H1 (cell line): ENCODE results near the gene NT5M. TPM values are rescaled to one million over a fixed set of nuclear protein-coding genes. Genes with fewer than 3 reads are reported as not detected.

Source experiments
- CTCF ChIA-PET: fragments of 300-600 bp; sonication (Branson Sonifier 250); formaldehyde crosslinking; loops from one replicate; lab custom pipeline; 2021; ENCODE audit not compliant: partially characterized antibody; lab: Charles Lee
- POLR2A ChIA-PET: fragments of 300-600 bp; sonication (Branson Sonifier 250); formaldehyde crosslinking; loops from one replicate; lab custom pipeline; 2021; ENCODE audit warnings: inconsistent platforms; ENCODE audit not compliant: partially characterized antibody; lab: Charles Lee
- DNase-seq, 2 experiments: peaks; one replicate each; pipeline versions ENCODE4 v3.0.0 to v3.0.0-alpha.2; 2010 to 2022; ENCODE audit warnings: low spot score in 2 of 2, low read depth in 1 of 2, mixed read lengths in 1 of 2
- FAIRE-seq: peaks from 2 replicates; lab custom pipeline; 2011; peaks lifted over from hg19 to GRCh38; lab: Jason Lieb, UNC
- H2AFZ ChIP-seq: 2 replicates; pipeline ENCODE4 v1.8.1; 2012; ENCODE audit warnings: low read length, inconsistent platforms
- H2AK5ac ChIP-seq: 2 replicates; pipeline ENCODE4 v1.6.1; 2013; ENCODE audit warnings: low read depth, low read length
- H2BK120ac ChIP-seq: replicated peaks from 2 replicates; pipeline ENCODE3; 2013; ENCODE audit warnings: low read depth, low read length, inconsistent platforms
- H2BK12ac ChIP-seq: 2 replicates; pipeline ENCODE4 v1.6.1; 2013; ENCODE audit warnings: low read depth, low read length
- H2BK15ac ChIP-seq: 2 replicates; pipeline ENCODE4 v1.6.1; 2013; ENCODE audit warnings: low read length
- H2BK20ac ChIP-seq: 2 replicates; pipeline ENCODE4 v1.6.1; 2013; ENCODE audit warnings: low read length
- H2BK5ac ChIP-seq: 2 replicates; pipeline ENCODE4 v1.6.1; 2013; ENCODE audit warnings: low read depth, low read length
- H3K14ac ChIP-seq: 2 replicates; pipeline ENCODE4 v1.6.1; 2013; ENCODE audit warnings: inconsistent platforms; ENCODE audit not compliant: insufficient read length
- H3K18ac ChIP-seq: 2 replicates; pipeline ENCODE4 v1.6.1; 2013; ENCODE audit warnings: low read length; ENCODE audit errors: extremely low read depth
- H3K23ac ChIP-seq: 2 replicates; pipeline ENCODE4 v1.6.1; 2013; ENCODE audit warnings: inconsistent platforms; ENCODE audit not compliant: insufficient read length
- H3K23me2 ChIP-seq: 2 replicates; pipeline ENCODE4 v1.6.1; 2013; ENCODE audit warnings: low read depth, low read length
- H3K27ac ChIP-seq: 2 replicates; pipeline ENCODE4 v1.6.1; 2011; ENCODE audit warnings: low read depth, low read length, inconsistent platforms
- H3K27me3 ChIP-seq, 4 experiments: replicated peaks in 1 of 4; 1 replicate in 1 of 4; 2 replicates in 3 of 4; pipeline versions ENCODE4 v1.6.1 to v1.8.1; 2011 to 2013; ENCODE audit warnings: low read length in 3 of 4, mild to moderate bottlenecking in 3 of 4, inconsistent platforms in 2 of 4, mixed read lengths in 2 of 4, moderate library complexity in 1 of 4; ENCODE audit not compliant: control insufficient read depth in 3 of 4, insufficient read depth in 3 of 4; ENCODE audit errors: extremely low read depth in 1 of 4
- H3K36me3 ChIP-seq, 4 experiments: 2 replicates each; pipeline versions ENCODE4 v1.6.1 to v1.8.1; 2011 to 2013; ENCODE audit warnings: mild to moderate bottlenecking in 4 of 4, low read length in 3 of 4, moderate library complexity in 2 of 4, control low read depth in 1 of 4, inconsistent platforms in 1 of 4; ENCODE audit not compliant: insufficient read depth in 4 of 4, control insufficient read depth in 2 of 4
- H3K4ac ChIP-seq: replicated peaks from 2 replicates; pipeline ENCODE3; 2013; ENCODE audit warnings: low read length, low read depth, mixed read lengths, inconsistent platforms; ENCODE audit not compliant: insufficient read length
- H3K4me1 ChIP-seq, 4 experiments: replicated peaks in 1 of 4; 1 replicate in 1 of 4; 2 replicates in 3 of 4; pipeline versions ENCODE4 v1.6.1 to v1.8.1; 2011 to 2013; ENCODE audit warnings: low read length in 3 of 4, inconsistent platforms in 2 of 4, mixed read lengths in 1 of 4; ENCODE audit not compliant: insufficient read depth in 4 of 4, control insufficient read depth in 3 of 4
- H3K4me2 ChIP-seq, 2 experiments: 2 replicates each; pipeline versions ENCODE4 v1.6.1 to v1.8.1; 2011 to 2013; ENCODE audit warnings: low read depth in 2 of 2, low read length in 2 of 2, control low read depth in 1 of 2, inconsistent platforms in 1 of 2, mild to moderate bottlenecking in 1 of 2; ENCODE audit not compliant: insufficient read depth in 1 of 2
- H3K4me3 ChIP-seq, 4 experiments: fragments of 200-600, 300-600 bp in 1 of 4; sonication (generic), shearing (Covaris generic), sonication (Bioruptor Twin) in 1 of 4; 2 replicates each; pipeline versions ENCODE4 v1.5.1 to v1.8.1; 2011 to 2016; ENCODE audit warnings: low read length in 4 of 4, low read depth in 3 of 4, control low read depth in 2 of 4, inconsistent platforms in 2 of 4, mild to moderate bottlenecking in 2 of 4, mixed read lengths in 1 of 4, moderate library complexity in 1 of 4; ENCODE audit not compliant: insufficient read depth in 2 of 4; ENCODE audit errors: extremely low read depth in 1 of 4
- H3K56ac ChIP-seq: replicated peaks from 2 replicates; pipeline ENCODE3; 2013; ENCODE audit warnings: low read depth, mild to moderate bottlenecking, mixed read lengths, low read length, inconsistent platforms; ENCODE audit not compliant: insufficient read length
- H3K79me1 ChIP-seq: 2 replicates; pipeline ENCODE4 v1.6.1; 2013; ENCODE audit warnings: low read depth, low read length, control low read depth
- H3K79me2 ChIP-seq, 2 experiments: 2 replicates each; pipeline versions ENCODE4 v1.6.1 to v1.8.1; 2012 to 2013; ENCODE audit warnings: low read length in 2 of 2, mild to moderate bottlenecking in 2 of 2, inconsistent platforms in 1 of 2; ENCODE audit not compliant: insufficient read depth in 2 of 2, control insufficient read depth in 1 of 2
- H3K9ac ChIP-seq, 4 experiments: replicated peaks in 1 of 4; 1 replicate in 1 of 4; 2 replicates in 3 of 4; pipeline versions ENCODE4 v1.6.1 to v1.8.1; 2011 to 2013; ENCODE audit warnings: low read depth in 3 of 4, low read length in 3 of 4, control low read depth in 2 of 4, mild to moderate bottlenecking in 2 of 4, moderate library complexity in 2 of 4, inconsistent platforms in 1 of 4; ENCODE audit errors: extremely low read depth in 1 of 4
- H3K9me3 ChIP-seq, 2 experiments: 2 replicates each; pipeline versions ENCODE4 v1.6.1 to v1.8.1; 2012 to 2013; ENCODE audit warnings: mild to moderate bottlenecking in 2 of 2, moderate library complexity in 2 of 2, control low read depth in 1 of 2, inconsistent platforms in 1 of 2, low read depth in 1 of 2, low read length in 1 of 2, mixed read lengths in 1 of 2; ENCODE audit not compliant: insufficient read depth in 2 of 2
- H4K20me1 ChIP-seq, 2 experiments: replicated peaks in 1 of 2; 2 replicates each; pipeline versions ENCODE3 to v1.8.1; 2011 to 2013; ENCODE audit warnings: inconsistent platforms in 2 of 2, low read length in 2 of 2, mild to moderate bottlenecking in 1 of 2; ENCODE audit not compliant: insufficient read depth in 2 of 2, control insufficient read depth in 1 of 2
- H4K5ac ChIP-seq: 2 replicates; pipeline ENCODE4 v1.6.1; 2013; ENCODE audit warnings: low read length, low read depth, mixed read lengths, inconsistent platforms; ENCODE audit not compliant: insufficient read length
- H4K8ac ChIP-seq: 2 replicates; pipeline ENCODE4 v1.8.0; 2013; ENCODE audit warnings: mild to moderate bottlenecking, moderate library complexity, low read length, inconsistent platforms; ENCODE audit not compliant: insufficient read depth; ENCODE audit errors: extremely low read depth
- H4K91ac ChIP-seq: replicated peaks from 2 replicates; pipeline ENCODE3; 2013; ENCODE audit warnings: low read length, mixed read lengths, inconsistent platforms; ENCODE audit not compliant: insufficient read length
- CREB1 ChIP-seq: IDR thresholded peaks from 2 replicates; pipeline ENCODE4 v1.6.1; 2012; ENCODE audit warnings: inconsistent platforms
- FOSL1 ChIP-seq: IDR thresholded peaks from 2 replicates; pipeline ENCODE4 v1.6.1; 2011; ENCODE audit warnings: mild to moderate bottlenecking, low read depth, low read length, moderate library complexity; ENCODE audit not compliant: insufficient read depth
- HDAC2 ChIP-seq, 2 experiments: fragments of 300-600 bp in 1 of 2; sonication (generic) in 1 of 2; IDR thresholded peaks; 2 replicates each; pipeline ENCODE4 v1.6.1; 2011 to 2012; ENCODE audit warnings: low read depth in 2 of 2, low read length in 2 of 2, mild to moderate bottlenecking in 2 of 2, moderate library complexity in 2 of 2, borderline replicate concordance in 1 of 2, inconsistent platforms in 1 of 2
- POLR2A ChIP-seq, 2 experiments: IDR thresholded peaks; 1 replicate in 1 of 2; 2 replicates in 1 of 2; pipeline ENCODE4 v1.6.1; 2011; ENCODE audit warnings: low read depth in 2 of 2, low read length in 2 of 2, mild to moderate bottlenecking in 2 of 2; ENCODE audit errors: control extremely low read depth in 1 of 2
- RAD21 ChIP-seq, 2 experiments: IDR thresholded peaks in 1 of 2; conservative IDR thresholded peaks in 1 of 2; 2 replicates each; pipeline ENCODE4 v1.6.1; 2011; ENCODE audit warnings: low read depth in 2 of 2, low read length in 2 of 2, improper control_type of control experiment in 1 of 2, inconsistent platforms in 1 of 2, mild to moderate bottlenecking in 1 of 2, moderate library complexity in 1 of 2
- SIN3A ChIP-seq, 2 experiments: IDR thresholded peaks in 1 of 2; conservative IDR thresholded peaks in 1 of 2; 2 replicates each; pipeline ENCODE4 v1.6.1; 2011 to 2012; ENCODE audit warnings: low read length in 2 of 2, improper control_type of control experiment in 1 of 2, low read depth in 1 of 2, mild to moderate bottlenecking in 1 of 2
- TEAD4 ChIP-seq: IDR thresholded peaks from 2 replicates; pipeline ENCODE4 v1.6.1; 2012; ENCODE audit warnings: low read depth, low read length, inconsistent platforms, mixed read lengths
- WGBS, 2 experiments: shearing (Covaris generic) in 1 of 2; methylation state at CpG; one replicate each; pipeline versions ENCODE4 v1.1.6 to v1.1.7; 2013 to 2015; ENCODE audit warnings: low lambda C conversion rate in 2 of 2, mixed read lengths in 2 of 2, inconsistent platforms in 1 of 2, low coverage in 1 of 2, missing lambda C conversion rate in 1 of 2; ENCODE audit not compliant: insufficient replicate concordance in 2 of 2, insufficient coverage in 1 of 2, insufficient read length in 1 of 2; ENCODE audit errors: extremely low coverage in 1 of 2, missing lambda C conversion rate in 1 of 2; 5-methylcytosine and 5-hydroxymethylcytosine counted together
- polyA plus RNA-seq, 7 experiments: library from polyadenylated mRNA; depleted of rRNA in 3 of 7; stranded (reverse) in 5 of 7; unstranded in 2 of 7; fragments of >200 nt in 5 of 7; fragments of 200-250 nt in 2 of 7; gene quantifications; 1 replicate in 5 of 7; 2 replicates in 1 of 7; 4 replicates in 1 of 7; pipeline versions ENCODE4 v1.2.1 to v1.2.3, GENCODE V29; 2011 to 2013; ENCODE audit warnings: missing spikeins in 2 of 7, mixed read lengths in 2 of 7
- total RNA-seq: library from RNA; stranded (reverse); fragmentation: NEBNext Ultra II Directional; extraction: Animal tissue kit (Norgen Biotek cat#: 25700); gene quantifications from 2 replicates; pipeline ENCODE4 v1.2.1, GENCODE V29; 2021
- TF ChIP-seq, protein P1 (sequence below): IDR thresholded peaks from 2 replicates; pipeline ENCODE4 v1.6.1; 2012; ENCODE audit warnings: inconsistent platforms
- TF ChIP-seq, protein P2 (sequence below): IDR thresholded peaks from 2 replicates; pipeline ENCODE4 v1.6.1; 2011; ENCODE audit warnings: low read depth, mild to moderate bottlenecking, low read length; ENCODE audit not compliant: insufficient read depth

Gene NT5M
- total and polyA plus RNA-seq, 2 of the 8 experiments (the other 6 are each of a cell fraction or from before 2014, with no cell fraction given) = 7.6 to 18.2 TPM

DNA sequence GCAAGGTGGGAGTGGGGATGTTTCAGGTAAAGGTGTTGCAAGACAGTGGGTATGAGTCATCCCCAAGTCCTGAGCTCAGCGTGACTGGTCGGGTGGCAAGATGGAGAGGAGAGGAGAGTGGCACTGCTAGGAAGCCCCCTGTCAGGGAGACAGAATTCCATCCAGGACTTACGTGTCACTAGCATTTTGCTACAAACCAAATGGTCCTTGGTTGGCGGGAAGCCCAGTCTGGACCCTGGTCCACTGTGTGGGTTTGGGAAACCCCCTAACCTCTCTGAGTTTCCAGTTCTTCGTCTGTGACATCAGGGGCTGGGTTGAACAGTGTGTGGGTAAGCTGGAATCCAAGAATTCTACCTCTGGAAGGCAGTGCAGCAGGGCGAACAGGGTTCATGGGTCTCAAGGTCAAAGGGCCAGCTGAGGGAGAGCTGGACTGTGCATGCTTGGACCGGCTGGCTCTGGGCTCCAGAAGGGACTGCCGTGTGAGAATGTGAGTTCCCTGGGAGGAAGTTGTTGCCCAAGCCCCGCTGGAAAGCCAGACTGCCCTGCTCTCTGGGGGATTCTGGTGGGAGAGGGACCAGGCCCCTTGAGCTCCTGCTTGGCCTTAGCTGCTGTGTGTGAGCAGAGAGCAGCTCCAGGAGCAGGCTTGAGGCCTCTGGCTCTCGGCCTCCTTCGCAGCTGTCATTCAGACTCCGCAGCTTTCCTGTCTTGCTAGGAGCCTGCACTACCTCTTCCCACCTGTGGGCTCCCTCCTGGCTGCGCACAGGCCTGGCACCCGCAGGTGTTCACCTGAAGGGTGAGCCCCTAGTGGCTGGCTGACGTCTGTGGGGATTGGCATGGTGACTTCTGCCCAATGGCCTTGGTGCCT, 84.6 kb downstream of the NT5M start:
- no peak overlapping the region for H3K23ac ChIP-seq
- no peak overlapping the region for H2BK120ac ChIP-seq
- no peaks in the 10 kb centered on the region for H3K79me1 ChIP-seq
- no peak overlapping the region for H2BK12ac ChIP-seq
- H3K4me3 ChIP-seq = no peak overlapping the region
- FAIRE-seq = no peak
- no peak overlapping the region for H2AFZ ChIP-seq
- peak; percentile 47 to 70 for DNase-seq
- POLR2A ChIA-PET = no interaction called here
- H3K27ac ChIP-seq = no peak overlapping the region
- H3K9me3 ChIP-seq = no peaks in the 10 kb centered on the region
- H2BK5ac ChIP-seq = peak overlapping the region; percentile 24; the same call in 1 of the 2 replicates
- H4K5ac ChIP-seq = no peak overlapping the region
- H3K4me1 ChIP-seq = no peaks in the 10 kb centered on the region; a peak in 1 of 7 replicates
- CTCF ChIA-PET = interaction anchor here (0.6 to 2.7 kb wide), 44 partner anchors 8 to 425 kb away, joined by 3 to 23 read pairs (median 4); no protein-coding TSS in a partner anchor
- H3K27me3 ChIP-seq = no peaks in the 10 kb centered on the region
- no peaks in the 10 kb centered on the region for H3K79me2 ChIP-seq
- no peak overlapping the region for H2AK5ac ChIP-seq
- peak overlapping the region; percentile 11; the same call in 1 of the 2 replicates for H4K8ac ChIP-seq
- H3K14ac ChIP-seq = no peak overlapping the region
- no peak overlapping the region for H3K4me2 ChIP-seq
- no peak overlapping the region for H2BK20ac ChIP-seq
- 0 out of 2 replicates have a peak overlapping the region, but pooled peaks have one; percentile 29 for H2BK15ac ChIP-seq
- H3K4ac ChIP-seq = no peak overlapping the region
- no peak overlapping the region for H4K91ac ChIP-seq
- no peaks in the 10 kb centered on the region for H3K36me3 ChIP-seq
- H4K20me1 ChIP-seq = peaks cover 0 to 2% of the 10 kb centered on the region in 2 experiments
- H3K9ac ChIP-seq = no peak overlapping the region
- H3K18ac ChIP-seq = no peak overlapping the region
- H3K56ac ChIP-seq = no peak overlapping the region
- H3K23me2 ChIP-seq = no peaks in the 10 kb centered on the region; the same call in 1 of the 2 replicates
- 66% methylated on average over 15 of the region's 15 CpGs; no CpG with 5 or more reads in 1 of the 2 experiments for WGBS, 2 experiments
- no peak for TF ChIP-seq FOSL1
- TF ChIP-seq RAD21 (IDR thresholded peaks at IDR 0.05 in 1 of 2, conservative IDR thresholded peaks at IDR 0.05 in 1 of 2; ENCODE audit: low read depth in 2 of 2, low read length in 2 of 2) = peak; percentile 50 to 70; a peak in 3 of 4 replicates
- peak; percentile 85 for TF ChIP-seq CREB1
- 0 out of 4 replicates have a peak, but pooled peaks of 1 of the 2 experiments have one; percentile 47 for TF ChIP-seq SIN3A (conservative IDR thresholded peaks at IDR 0.05 in 1 of 2, IDR thresholded peaks at IDR 0.05 in 1 of 2; ENCODE audit: low read depth in 1 of 2, low read length in 2 of 2)
- TF ChIP-seq TEAD4 = 0 out of 2 replicates have a peak, but pooled peaks have one; percentile 13
- TF ChIP-seq, protein P1, sequence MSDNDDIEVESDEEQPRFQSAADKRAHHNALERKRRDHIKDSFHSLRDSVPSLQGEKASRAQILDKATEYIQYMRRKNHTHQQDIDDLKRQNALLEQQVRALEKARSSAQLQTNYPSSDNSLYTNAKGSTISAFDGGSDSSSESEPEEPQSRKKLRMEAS = peak; percentile 58; the same call in 1 of the 2 replicates
- TF ChIP-seq, protein P2, sequence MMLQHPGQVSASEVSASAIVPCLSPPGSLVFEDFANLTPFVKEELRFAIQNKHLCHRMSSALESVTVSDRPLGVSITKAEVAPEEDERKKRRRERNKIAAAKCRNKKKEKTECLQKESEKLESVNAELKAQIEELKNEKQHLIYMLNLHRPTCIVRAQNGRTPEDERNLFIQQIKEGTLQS = no peak
- no peak for TF ChIP-seq POLR2A (IDR thresholded peaks at IDR 0.05; ENCODE audit: control extremely low read depth in 1 of 2, low read depth in 2 of 2, low read length in 2 of 2)
- peak in 1 of 2 experiments; percentile 61; a peak in 1 of 4 replicates for TF ChIP-seq HDAC2 (IDR thresholded peaks at IDR 0.05; ENCODE audit: borderline replicate concordance in 1 of 2, low read depth in 2 of 2, low read length in 2 of 2)
